SK-N-SH treated with all-trans-retinoic acid at 6 μM for 48 hours (cell line): ENCODE data around the gene RPA4.

Experiments used
- ATAC-seq: fragments of 200-7000 bp; cut with Tn5 transposase; 3 replicates; pipeline ENCODE4 v1.9.1; 2020; ENCODE audit warnings: mild to moderate bottlenecking, moderate library complexity
- ARNTL ChIP-seq: fragments of 450-650 bp; formaldehyde crosslinking; IDR thresholded peaks from 2 replicates; pipeline ENCODE4 v1.5.0; 2020; ENCODE audit warnings: low read depth, mild to moderate bottlenecking, moderate library complexity, borderline replicate concordance
- BACH2 ChIP-seq: fragments of 250-450 bp; sonication (Bioruptor Pico); IDR thresholded peaks from 2 replicates; pipeline ENCODE4 v1.9.0; 2021; ENCODE audit warnings: mild to moderate bottlenecking, borderline replicate concordance
- CREB5 ChIP-seq: fragments of 250-450 bp; sonication (Bioruptor Pico); IDR thresholded peaks from 2 replicates; pipeline ENCODE4 v1.5.1; 2020; ENCODE audit warnings: low read depth, mild to moderate bottlenecking, moderate library complexity
- CSDC2 ChIP-seq: fragments of 250-450 bp; sonication (Bioruptor Pico); IDR thresholded peaks from 2 replicates; pipeline ENCODE4 v1.5.0; 2020; ENCODE audit warnings: mild to moderate bottlenecking, moderate library complexity
- CSRNP3 ChIP-seq: fragments of 250-450 bp; sonication (Bioruptor Pico); IDR thresholded peaks from 2 replicates; pipeline ENCODE4 v1.5.1; 2021; ENCODE audit warnings: mild to moderate bottlenecking, moderate library complexity
- ESRRG ChIP-seq: fragments of 250-450 bp; sonication (Bioruptor Pico); IDR thresholded peaks from 2 replicates; pipeline ENCODE4 v1.6.1; 2021; ENCODE audit warnings: mild to moderate bottlenecking
- ISL1 ChIP-seq: fragments of 250-450 bp; sonication (Bioruptor Pico); IDR thresholded peaks from 2 replicates; pipeline ENCODE4 v2.1.2; 2022; ENCODE audit warnings: mild to moderate bottlenecking, moderate library complexity
- OSR1 ChIP-seq: fragments of 250-450 bp; sonication (Bioruptor Pico); IDR thresholded peaks from 2 replicates; pipeline ENCODE4 v1.8.0; 2022; ENCODE audit warnings: moderate library complexity, mild to moderate bottlenecking, inconsistent platforms
- POU6F1 ChIP-seq: fragments of 250-450 bp; sonication (Bioruptor Pico); IDR thresholded peaks from 2 replicates; pipeline ENCODE4 v1.8.0; 2021; ENCODE audit warnings: low read depth, mild to moderate bottlenecking, moderate library complexity, borderline replicate concordance
- PPARA ChIP-seq: fragments of 250-450 bp; sonication (Bioruptor Pico); IDR thresholded peaks from 2 replicates; pipeline ENCODE4 v1.5.0; 2020; ENCODE audit warnings: mild to moderate bottlenecking, borderline replicate concordance
- TCF4 ChIP-seq: fragments of 250-450 bp; sonication (Bioruptor Pico); IDR thresholded peaks from 2 replicates; pipeline ENCODE4 v1.8.0; 2021; ENCODE audit warnings: mild to moderate bottlenecking, moderate library complexity, borderline replicate concordance
- TOX ChIP-seq: fragments of 250-450 bp; sonication (Bioruptor Pico); IDR thresholded peaks from 2 replicates; pipeline ENCODE4 v1.8.0; 2021; ENCODE audit warnings: mild to moderate bottlenecking, moderate library complexity, borderline replicate concordance
- TSHZ2 ChIP-seq: fragments of 250-450 bp; sonication (Bioruptor Pico); IDR thresholded peaks from 2 replicates; pipeline ENCODE4 v1.5.0; 2020; ENCODE audit warnings: mild to moderate bottlenecking, moderate library complexity
- ZC3H10 ChIP-seq: fragments of 250-450 bp; sonication (Bioruptor Pico); IDR thresholded peaks from 2 replicates; pipeline ENCODE4 v1.5.1; 2021; ENCODE audit warnings: mild to moderate bottlenecking, moderate library complexity
- ZFP3 ChIP-seq: fragments of 250-450 bp; sonication (Bioruptor Pico); IDR thresholded peaks from 2 replicates; pipeline ENCODE4 v1.5.0; 2020; ENCODE audit warnings: mild to moderate bottlenecking, moderate library complexity
- ZFP30 ChIP-seq: fragments of 450-650 bp; formaldehyde crosslinking; IDR thresholded peaks from 2 replicates; pipeline ENCODE4 v1.5.0; 2022; ENCODE audit warnings: mild to moderate bottlenecking, moderate library complexity
- ZNF565 ChIP-seq: fragments of 450-650 bp; formaldehyde crosslinking; conservative IDR thresholded peaks from 2 replicates; pipeline ENCODE4 v1.5.0; 2020; ENCODE audit warnings: low read depth, mild to moderate bottlenecking, moderate library complexity
- ZNF70 ChIP-seq: fragments of 450-650 bp; formaldehyde crosslinking; IDR thresholded peaks from 2 replicates; pipeline ENCODE4 v1.5.0; 2020; ENCODE audit warnings: mild to moderate bottlenecking, moderate library complexity
- ZNF8 ChIP-seq: fragments of 450-650 bp; formaldehyde crosslinking; IDR thresholded peaks from 2 replicates; pipeline ENCODE4 v1.5.0; 2020; ENCODE audit warnings: mild to moderate bottlenecking, moderate library complexity

The RPA4 gene

GRCh38 chrX:96883608-96884007 is at the start of gene RPA4:
RPA4 (plus strand) TSS chrX:96883908; CDS start chrX:96884311, 403 bp downstream.
- ATAC-seq, result no peak
- TF ChIP-seq ZFP3 (CRISPR knock-in tag) (no peak), OSR1 (CRISPR knock-in tag) (no peak), ZFP30 (CRISPR knock-in tag) (no peak), ZNF565 (no peak), ZNF70 (CRISPR knock-in tag) (no peak), BACH2 (CRISPR knock-in tag) (no peak), CREB5 (CRISPR knock-in tag) (no peak), TCF4 (CRISPR knock-in tag) (no peak), TSHZ2 (CRISPR knock-in tag) (no peak), CSDC2 (CRISPR knock-in tag) (no peak)

- TF ChIP-seq ESRRG (CRISPR knock-in tag) (no peak), TOX (CRISPR knock-in tag) (no peak), ARNTL (CRISPR knock-in tag) (no peak), POU6F1 (no peak), ISL1 (CRISPR knock-in tag) (no peak), CSDC2 (CRISPR knock-in tag) (no peak), BACH2 (CRISPR knock-in tag) (no peak), OSR1 (CRISPR knock-in tag) (no peak), ZNF70 (CRISPR knock-in tag) (no peak), CREB5 (CRISPR knock-in tag) (no peak), TSHZ2 (CRISPR knock-in tag) (no peak), CSRNP3 (CRISPR knock-in tag) (no peak), ZC3H10 (CRISPR knock-in tag) (no peak), ZNF8 (CRISPR knock-in tag) (no peak), PPARA (CRISPR knock-in tag) (no peak), ZNF565 (no peak), ZFP3 (CRISPR knock-in tag) (no peak)
- TF ChIP-seq, all 23 proteins: peak for 0
- ATAC-seq, result no peak
Observed at GRCh38 chrX:96834137-96834536, 49.6 kb upstream of the RPA4 start.
